Karpas-422 (cell line): Measurements from ENCODE around the gene PSMG4. TPM values are rescaled to one million over a fixed set of nuclear protein-coding genes. Genes with fewer than 3 reads are reported as not detected.

ENCODE experiments used
- DNase-seq: peaks from one replicate; pipeline ENCODE4 v3.0.0-alpha.2; 2015
- H2AFZ ChIP-seq: fragments of 200-600 bp; sonication (generic); 2 replicates; pipeline ENCODE4 v1.6.1; 2014; ENCODE audit warnings: antibody characterized with exemption, low read length, mixed read lengths
- H3K27ac ChIP-seq: fragments of 200-600 bp; sonication (generic); 2 replicates; pipeline ENCODE4 v1.5.1; 2014; ENCODE audit warnings: mild to moderate bottlenecking, low read length, moderate library complexity
- H3K27me3 ChIP-seq: fragments of 200-600 bp; sonication (generic); 2 replicates; pipeline ENCODE4 v1.6.1; 2014; ENCODE audit warnings: low read length, mixed read lengths
- H3K36me3 ChIP-seq: fragments of 200-600 bp; sonication (generic); 2 replicates; pipeline ENCODE4 v1.6.1; 2014; ENCODE audit warnings: low read length, mixed read lengths; ENCODE audit not compliant: insufficient read depth
- H3K4me1 ChIP-seq: fragments of 200-600 bp; sonication (generic); 2 replicates; pipeline ENCODE4 v1.6.1; 2014; ENCODE audit warnings: mild to moderate bottlenecking, low read length, mixed read lengths
- H3K4me2 ChIP-seq: fragments of 200-600 bp; sonication (generic); 2 replicates; pipeline ENCODE4 v1.6.1; 2014; ENCODE audit warnings: low read length, low read depth, mild to moderate bottlenecking; ENCODE audit not compliant: poor library complexity, severe bottlenecking
- H3K4me3 ChIP-seq: fragments of 200-600 bp; sonication (generic); 2 replicates; pipeline ENCODE4 v1.5.1; 2014; ENCODE audit warnings: mild to moderate bottlenecking, antibody characterized with exemption, low read length, mixed read lengths
- H3K79me2 ChIP-seq: fragments of 200-600 bp; sonication (generic); 2 replicates; pipeline ENCODE4 v1.6.1; 2014; ENCODE audit warnings: mild to moderate bottlenecking, low read length, mixed read lengths
- H3K9ac ChIP-seq: fragments of 200-600 bp; sonication (generic); 2 replicates; pipeline ENCODE4 v1.6.0; 2014; ENCODE audit warnings: low read length
- H3K9me2 ChIP-seq: fragments of 200-600 bp; sonication (generic), shearing (Covaris generic); replicated peaks from 2 replicates; pipeline ENCODE4 v1.6.0; 2014; ENCODE audit warnings: mild to moderate bottlenecking, low read length, moderate library complexity; ENCODE audit not compliant: insufficient read depth
- H3K9me3 ChIP-seq: fragments of 300-700, 200-600 bp; sonication (generic); 2 replicates; pipeline ENCODE4 v1.6.1; 2014; ENCODE audit warnings: low read length, mixed read lengths
- H4K20me1 ChIP-seq: fragments of 200-600 bp; sonication (generic); 2 replicates; pipeline ENCODE4 v1.6.1; 2014; ENCODE audit warnings: mild to moderate bottlenecking, antibody characterized with exemption, low read length, low read depth; ENCODE audit not compliant: insufficient read depth
- total RNA-seq: library from RNA; depleted of rRNA; stranded (reverse); fragments of >200 nt; shearing (Covaris generic); gene quantifications from 2 replicates; pipeline ENCODE4 v1.2.3, GENCODE V29; 2014; ENCODE audit warnings: low replicate concordance

Gene PSMG4
- total RNA-seq, 1 experiment from 2014 or later = 42.3 TPM

- no peak overlapping the region for H3K27ac ChIP-seq
- H3K9me2 ChIP-seq = no peaks in the 10 kb centered on the region
- H3K9ac ChIP-seq = no peak overlapping the region
- no peak for DNase-seq
- H3K4me1 ChIP-seq = no peaks in the 10 kb centered on the region
- H3K4me2 ChIP-seq = no peak overlapping the region
- H4K20me1 ChIP-seq = no peaks in the 10 kb centered on the region
- H3K4me3 ChIP-seq = no peak overlapping the region
- H3K9me3 ChIP-seq = no peaks in the 10 kb centered on the region
- H3K27me3 ChIP-seq = no peaks in the 10 kb centered on the region
- no peaks in the 10 kb centered on the region for H3K36me3 ChIP-seq
- H2AFZ ChIP-seq = no peak overlapping the region
- no peaks in the 10 kb centered on the region for H3K79me2 ChIP-seq
These were observed 36.4 kb downstream of the PSMG4 start for GRCh38 chr6:3294921-3295871.

GRCh38 chr6:3296078-3296477, 37.3 kb downstream of the PSMG4 start:
- H3K4me3 ChIP-seq = no peak overlapping the region
- H3K9ac ChIP-seq = no peak overlapping the region
- H3K9me2 ChIP-seq = no peaks in the 10 kb centered on the region
- H3K4me1 ChIP-seq = no peaks in the 10 kb centered on the region
- no peaks in the 10 kb centered on the region for H4K20me1 ChIP-seq
- DNase-seq = no peak
- no peak overlapping the region for H3K27ac ChIP-seq
- H3K27me3 ChIP-seq = no peaks in the 10 kb centered on the region
- H3K9me3 ChIP-seq = no peaks in the 10 kb centered on the region
- no peak overlapping the region for H3K4me2 ChIP-seq
- H3K79me2 ChIP-seq = no peaks in the 10 kb centered on the region
- H3K36me3 ChIP-seq = no peaks in the 10 kb centered on the region
- no peak overlapping the region for H2AFZ ChIP-seq

DNA sequence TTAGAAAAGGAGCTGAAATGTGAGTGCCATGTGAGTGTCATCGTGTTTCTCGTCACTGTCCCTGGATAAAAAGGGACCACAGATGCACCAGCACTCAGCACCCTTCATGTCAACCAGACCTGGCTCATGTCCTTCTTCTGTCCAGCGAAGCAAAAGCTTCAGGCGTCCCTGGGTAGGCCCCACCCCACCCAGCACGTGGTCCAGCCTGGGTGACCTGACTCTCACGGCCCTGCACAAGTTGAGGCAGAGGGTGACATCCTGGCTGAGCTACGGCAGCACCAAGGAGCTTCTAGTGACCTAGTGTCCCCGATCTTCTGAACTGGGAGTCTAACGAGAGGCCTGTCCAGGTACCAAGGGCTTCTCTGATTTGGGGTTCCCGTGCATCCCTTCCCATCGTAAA, 37.8 kb downstream of the PSMG4 start:
- Histone ChIP-seq H4K20me1 (no peaks in the 10 kb centered on the region), H3K27ac (no peak overlapping the region), H2AFZ (no peak overlapping the region), H3K9ac (no peak overlapping the region), H3K27me3 (no peaks in the 10 kb centered on the region), H3K4me2 (no peak overlapping the region), H3K4me1 (no peaks in the 10 kb centered on the region), H3K4me3 (no peak overlapping the region), H3K79me2 (no peaks in the 10 kb centered on the region), H3K9me3 (no peaks in the 10 kb centered on the region), H3K9me2 (no peaks in the 10 kb centered on the region), H3K36me3 (no peaks in the 10 kb centered on the region)
- DNase-seq = no peak

- H3K36me3 ChIP-seq = no peaks in the 10 kb centered on the region
- H3K4me3 ChIP-seq = no peak overlapping the region
- no peak for DNase-seq
- no peaks in the 10 kb centered on the region for H3K27me3 ChIP-seq
- H3K27ac ChIP-seq = no peak overlapping the region
- no peaks in the 10 kb centered on the region for H3K79me2 ChIP-seq
- H3K9me3 ChIP-seq = no peaks in the 10 kb centered on the region
- no peaks in the 10 kb centered on the region for H4K20me1 ChIP-seq
- H3K4me2 ChIP-seq = no peak overlapping the region
- H3K9ac ChIP-seq = no peak overlapping the region
- no peaks in the 10 kb centered on the region for H3K4me1 ChIP-seq
- no peaks in the 10 kb centered on the region for H3K9me2 ChIP-seq
- no peak overlapping the region for H2AFZ ChIP-seq
These were observed 38.3 kb downstream of the PSMG4 start for GRCh38 chr6:3297006-3297405.

DNA sequence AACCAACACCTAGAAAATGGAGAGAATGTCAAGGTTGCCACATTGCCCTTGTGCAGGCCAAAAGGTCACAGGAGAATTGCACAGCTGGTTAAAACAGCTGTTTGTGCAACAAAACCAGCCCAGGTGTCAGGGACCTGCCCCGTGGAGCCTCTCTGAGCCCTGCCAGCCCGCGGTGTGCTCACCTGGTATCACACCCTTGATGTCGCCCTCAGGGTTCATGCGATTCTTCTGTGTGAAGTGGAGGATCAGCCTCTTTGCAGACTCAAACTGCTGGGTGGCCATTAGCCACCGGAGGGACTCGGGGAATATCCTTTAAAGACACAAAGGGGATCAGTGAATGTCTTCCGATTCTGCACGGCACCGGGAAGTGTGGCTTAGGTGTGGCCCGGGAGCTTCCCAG, 39.2 kb downstream of the PSMG4 start:
- Histone ChIP-seq H3K27me3 (no peaks in the 10 kb centered on the region), H3K79me2 (no peaks in the 10 kb centered on the region), H3K27ac (no peak overlapping the region), H3K4me3 (no peak overlapping the region), H4K20me1 (no peaks in the 10 kb centered on the region), H3K9ac (no peak overlapping the region), H3K4me2 (no peak overlapping the region), H2AFZ (no peak overlapping the region), H3K36me3 (no peaks in the 10 kb centered on the region), H3K9me3 (no peaks in the 10 kb centered on the region), H3K4me1 (no peaks in the 10 kb centered on the region), H3K9me2 (no peaks in the 10 kb centered on the region)
- DNase-seq = no peak

- Histone ChIP-seq H3K9me3 (no peaks in the 10 kb centered on the region), H3K4me3 (no peak overlapping the region), H4K20me1 (no peaks in the 10 kb centered on the region), H3K36me3 (no peaks in the 10 kb centered on the region), H3K9me2 (no peaks in the 10 kb centered on the region), H3K27me3 (no peaks in the 10 kb centered on the region), H3K79me2 (no peaks in the 10 kb centered on the region), H2AFZ (no peak overlapping the region), H3K9ac (no peak overlapping the region), H3K4me2 (no peak overlapping the region), H3K4me1 (no peaks in the 10 kb centered on the region), H3K27ac (no peak overlapping the region)
- DNase-seq = no peak
These were observed 40.5 kb downstream of the PSMG4 start for GRCh38 chr6:3299221-3299620.

DNA sequence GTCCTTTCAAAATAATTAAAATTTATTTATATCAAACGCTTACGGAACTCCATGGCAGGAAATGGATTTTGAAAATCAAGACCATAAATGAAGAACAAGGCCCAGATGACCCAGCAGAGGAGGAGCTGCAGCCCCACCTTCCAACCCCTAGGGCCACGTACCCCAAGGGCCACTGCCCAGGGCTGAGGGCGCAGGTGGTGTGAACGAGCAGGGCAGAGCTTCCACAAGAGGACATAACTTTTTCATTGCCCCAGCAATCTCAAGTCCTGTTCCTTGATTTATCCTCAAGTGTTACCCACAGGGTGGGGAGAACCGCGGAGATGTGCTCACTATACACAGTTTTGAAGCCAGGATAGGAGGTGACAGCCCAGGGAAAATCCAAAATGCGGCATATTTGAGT, 42.8 kb downstream of the PSMG4 start:
- no peak for DNase-seq
- no peak overlapping the region for H3K9ac ChIP-seq

DNA sequence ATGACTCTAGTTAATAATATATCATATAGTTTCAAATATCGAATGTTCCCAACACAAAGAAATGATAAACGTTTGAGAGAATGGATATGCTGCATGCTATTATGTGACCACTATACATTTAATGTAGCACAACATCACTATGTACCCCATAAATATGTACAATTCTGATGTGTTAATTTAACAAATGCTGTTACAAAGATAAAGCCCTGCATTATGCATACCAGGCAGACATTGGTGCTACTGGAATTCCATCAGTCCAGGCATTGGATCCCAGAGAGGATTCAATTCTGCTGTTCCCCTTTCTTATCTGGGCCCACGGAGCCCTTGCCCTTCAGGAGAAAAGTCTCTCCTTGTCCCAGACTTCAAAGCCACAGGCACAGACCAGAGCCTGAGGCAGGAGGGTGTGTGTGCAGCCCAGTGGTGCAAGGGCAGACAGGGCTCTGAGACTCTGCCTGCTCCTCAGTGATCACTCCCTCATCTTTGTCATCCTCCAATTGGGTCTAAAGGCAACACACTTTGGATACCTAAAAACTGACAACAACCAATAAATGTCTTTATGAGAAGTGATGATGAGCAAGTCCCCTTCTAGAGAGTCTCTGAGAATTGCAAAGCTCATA, 45.2 kb downstream of the PSMG4 start:
- H3K4me3 ChIP-seq = no peak overlapping the region
- no peaks in the 10 kb centered on the region for H4K20me1 ChIP-seq

More for the DNA sequence above, 42.8 kb downstream of the PSMG4 start:
- H3K4me3 ChIP-seq = no peak overlapping the region
- no peaks in the 10 kb centered on the region for H3K4me1 ChIP-seq
- no peaks in the 10 kb centered on the region for H4K20me1 ChIP-seq
- no peak overlapping the region for H3K27ac ChIP-seq
- H3K9me3 ChIP-seq = no peaks in the 10 kb centered on the region
- no peaks in the 10 kb centered on the region for H3K27me3 ChIP-seq
- H3K79me2 ChIP-seq = no peaks in the 10 kb centered on the region
- H3K9me2 ChIP-seq = no peaks in the 10 kb centered on the region
- no peaks in the 10 kb centered on the region for H3K36me3 ChIP-seq
- no peak overlapping the region for H3K4me2 ChIP-seq
- no peak overlapping the region for H2AFZ ChIP-seq

More for the DNA sequence above, 45.2 kb downstream of the PSMG4 start:
- Histone ChIP-seq H3K9me3 (no peaks in the 10 kb centered on the region), H2AFZ (no peak overlapping the region), H3K27ac (no peak overlapping the region), H3K79me2 (no peaks in the 10 kb centered on the region), H3K9me2 (no peaks in the 10 kb centered on the region), H3K4me2 (no peak overlapping the region), H3K36me3 (no peaks in the 10 kb centered on the region), H3K9ac (no peak overlapping the region), H3K27me3 (no peaks in the 10 kb centered on the region), H3K4me1 (no peaks in the 10 kb centered on the region)
- no peak for DNase-seq
